GM18526 (cell line): ENCODE measurements around the gene SCO1.

Source experiments
- POLR2A ChIP-seq: IDR thresholded peaks from 3 replicates; pipeline ENCODE4 v1.6.1; 2011; ENCODE audit not compliant: insufficient read length; ENCODE audit errors: extremely low read depth

Gene SCO1

DNA sequence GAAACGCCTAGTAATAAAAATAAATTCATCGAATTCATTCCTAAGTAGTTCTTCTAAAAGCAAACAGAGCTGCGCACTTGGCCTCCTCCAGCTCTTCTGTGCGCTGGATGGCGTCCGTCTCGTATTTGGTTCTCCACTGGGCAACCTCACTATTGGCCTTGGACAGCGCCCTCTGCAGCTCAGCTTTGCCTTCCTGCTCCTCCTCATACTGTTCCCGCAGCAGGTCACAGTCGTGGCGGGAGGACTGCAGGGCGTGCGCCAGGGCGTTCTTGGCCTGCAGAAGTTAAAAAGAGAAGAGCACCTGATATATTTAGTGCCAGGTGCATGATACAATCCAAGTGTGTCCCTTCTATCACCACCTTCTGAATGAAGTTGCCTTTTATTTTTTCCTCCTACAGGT, 62.0 kb downstream of the SCO1 start:
- TF ChIP-seq POLR2A: no peak

DNA sequence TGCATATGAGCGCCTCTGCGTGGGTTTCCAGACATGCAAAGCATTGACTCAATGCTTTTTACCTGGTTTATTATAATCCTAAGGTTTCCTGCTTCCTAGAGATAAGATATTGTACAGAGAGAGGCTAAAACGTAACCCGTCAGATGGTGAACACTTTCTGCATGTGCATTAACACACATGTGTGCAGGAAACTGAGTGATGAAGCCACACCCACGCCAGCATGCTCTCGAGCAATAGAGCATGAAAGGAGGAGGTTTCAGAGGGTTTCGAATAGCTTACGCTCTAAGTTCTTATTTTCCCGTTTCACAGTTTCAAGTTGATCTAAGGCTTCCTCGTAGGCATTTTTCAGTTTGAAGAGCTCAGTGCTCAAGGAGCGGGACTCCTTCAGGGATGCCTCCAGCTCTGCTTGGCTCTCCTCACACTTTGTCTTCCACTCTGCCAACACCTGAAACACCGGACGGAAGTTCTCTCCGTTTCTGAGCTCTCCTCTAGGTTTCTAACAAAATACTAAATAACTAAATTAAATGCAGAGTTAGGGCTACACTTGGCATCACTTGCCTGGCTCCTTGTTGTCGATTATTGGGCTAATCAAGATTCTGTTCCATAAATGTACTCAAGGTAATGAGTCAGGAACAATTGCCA, 63.5 kb downstream of the SCO1 start:
- TF ChIP-seq POLR2A: no peak

DNA sequence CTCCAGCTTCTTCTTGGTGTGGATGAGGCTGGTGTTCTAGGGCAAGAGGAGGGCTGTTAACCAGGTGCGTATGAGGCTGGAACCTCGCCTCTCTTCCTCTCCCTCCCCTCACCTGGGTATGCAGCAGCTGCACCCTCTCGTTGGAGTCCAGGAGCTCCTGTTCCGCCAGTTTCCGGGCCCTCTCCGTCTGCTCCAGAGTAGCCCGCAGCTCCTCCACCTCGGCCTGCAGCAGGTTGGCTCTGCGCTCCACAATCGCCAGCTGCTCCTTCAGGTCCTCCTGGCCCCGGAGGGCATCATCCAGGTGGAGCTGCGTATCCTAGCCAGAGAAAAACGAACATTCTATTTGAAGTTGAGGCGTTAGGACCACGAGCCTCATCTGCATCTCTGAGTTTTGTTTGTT, 65.6 kb downstream of the SCO1 start:
- no peak for TF ChIP-seq POLR2A

DNA sequence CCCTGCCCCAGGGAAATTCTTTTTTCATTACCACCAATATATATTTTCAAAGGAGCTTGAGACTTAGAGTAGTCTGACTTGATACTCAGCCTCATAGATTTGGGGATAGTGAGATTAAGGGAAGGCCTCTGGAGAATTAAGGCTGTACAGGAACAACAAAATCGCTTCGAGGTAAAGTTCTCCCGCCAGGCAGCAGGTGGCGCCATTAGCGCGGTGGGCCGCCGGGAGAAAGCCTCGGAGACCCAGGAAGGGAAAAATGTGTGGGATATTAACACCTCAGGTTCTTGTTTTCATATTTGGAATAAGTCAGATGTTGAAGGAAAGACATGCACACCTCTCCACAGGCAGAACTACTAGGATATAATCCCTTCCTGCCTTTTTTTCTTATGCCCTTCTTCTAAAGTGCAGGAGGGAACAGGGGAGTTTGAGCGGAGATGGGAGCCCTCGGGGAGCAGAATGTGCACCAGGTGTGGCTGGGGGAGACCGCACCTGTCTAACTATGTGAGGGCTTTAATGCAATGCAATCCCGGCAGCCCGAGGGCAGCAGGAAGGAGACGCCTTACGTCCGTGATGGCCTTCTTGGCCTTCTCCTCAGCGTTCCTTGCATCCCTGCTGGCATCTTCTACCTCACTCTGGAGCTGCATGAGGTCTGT, 66.2 kb downstream of the SCO1 start:
- TF ChIP-seq POLR2A: no peak

DNA sequence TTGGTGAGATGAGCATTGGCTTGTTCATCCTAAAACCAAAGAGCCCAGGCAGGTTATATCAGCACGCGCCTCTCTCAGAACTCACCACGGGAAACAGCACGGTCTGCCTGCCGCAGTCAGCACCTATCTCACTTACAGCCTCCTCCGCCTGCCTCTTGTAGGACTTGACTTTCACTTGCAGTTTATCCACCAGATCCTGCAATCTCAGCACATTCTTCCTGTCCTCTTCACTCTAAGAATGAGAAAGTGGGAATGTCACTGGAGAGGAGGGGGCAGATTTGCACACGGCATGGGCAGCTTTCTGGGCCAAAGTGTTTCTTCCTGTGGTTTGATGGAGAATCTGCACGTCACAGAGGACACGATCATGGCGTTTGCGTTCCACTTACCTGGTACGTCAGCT, 67.6 kb downstream of the SCO1 start:
- no peak for TF ChIP-seq POLR2A

DNA sequence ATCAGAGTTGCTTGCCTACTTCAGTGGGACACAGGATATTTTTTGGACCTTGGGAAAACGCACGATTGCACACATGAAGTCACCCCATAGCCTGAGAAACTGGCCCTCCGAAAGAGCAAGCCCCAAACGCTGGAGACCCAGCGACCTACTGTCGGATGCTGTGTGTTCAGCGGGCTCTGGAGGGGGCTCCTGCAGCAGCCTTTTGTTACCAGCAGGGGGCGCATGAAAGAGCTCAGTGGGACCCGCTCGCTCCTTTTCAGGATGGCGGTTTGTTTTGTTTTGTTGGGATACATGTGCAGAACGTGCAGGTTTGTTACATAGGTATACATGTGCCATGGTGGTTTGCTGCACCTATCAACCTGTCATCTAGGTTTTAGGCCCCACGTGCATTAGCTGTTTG, 68.6 kb downstream of the SCO1 start:
- no peak for TF ChIP-seq POLR2A

DNA sequence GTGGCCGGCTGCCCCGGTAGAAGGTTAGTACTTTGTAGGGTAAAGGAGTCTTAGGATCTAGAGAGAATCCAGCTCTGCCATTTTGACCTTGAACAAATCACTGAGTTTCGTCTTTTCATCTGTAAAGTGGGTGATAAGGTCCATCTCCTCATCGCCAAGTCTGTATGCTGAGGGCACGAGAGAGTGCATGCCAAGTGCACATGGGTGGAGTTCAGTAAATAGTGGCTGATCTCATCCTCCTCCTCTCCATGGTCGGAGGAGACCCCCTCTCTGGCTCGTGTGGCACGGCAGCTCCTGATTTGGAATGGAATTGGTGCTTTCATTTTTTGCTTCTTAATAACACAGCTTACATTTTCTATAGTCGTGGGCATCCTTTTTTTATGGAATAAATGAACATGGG, 70.9 kb downstream of the SCO1 start:
- no peak for TF ChIP-seq POLR2A

DNA sequence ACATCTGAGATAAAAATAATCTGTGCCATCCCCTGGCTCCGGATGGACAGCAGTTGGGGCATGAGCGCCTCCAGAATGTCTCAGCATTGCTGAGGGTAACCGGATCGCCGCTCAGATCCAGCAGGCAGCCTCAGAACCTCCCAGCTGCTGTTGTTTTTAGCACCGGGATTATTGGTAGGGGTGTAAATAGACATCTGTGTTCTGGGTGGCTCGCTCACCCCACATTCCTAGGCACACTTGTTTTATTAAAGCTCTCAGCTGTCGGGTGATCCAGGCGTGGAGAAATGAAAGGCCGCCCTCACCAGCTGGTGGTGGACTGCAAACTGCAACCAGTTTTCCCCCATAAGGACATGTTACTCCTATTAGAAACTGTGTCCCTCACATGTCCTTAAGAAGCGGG, 72.4 kb downstream of the SCO1 start:
- no peak for TF ChIP-seq POLR2A

DNA sequence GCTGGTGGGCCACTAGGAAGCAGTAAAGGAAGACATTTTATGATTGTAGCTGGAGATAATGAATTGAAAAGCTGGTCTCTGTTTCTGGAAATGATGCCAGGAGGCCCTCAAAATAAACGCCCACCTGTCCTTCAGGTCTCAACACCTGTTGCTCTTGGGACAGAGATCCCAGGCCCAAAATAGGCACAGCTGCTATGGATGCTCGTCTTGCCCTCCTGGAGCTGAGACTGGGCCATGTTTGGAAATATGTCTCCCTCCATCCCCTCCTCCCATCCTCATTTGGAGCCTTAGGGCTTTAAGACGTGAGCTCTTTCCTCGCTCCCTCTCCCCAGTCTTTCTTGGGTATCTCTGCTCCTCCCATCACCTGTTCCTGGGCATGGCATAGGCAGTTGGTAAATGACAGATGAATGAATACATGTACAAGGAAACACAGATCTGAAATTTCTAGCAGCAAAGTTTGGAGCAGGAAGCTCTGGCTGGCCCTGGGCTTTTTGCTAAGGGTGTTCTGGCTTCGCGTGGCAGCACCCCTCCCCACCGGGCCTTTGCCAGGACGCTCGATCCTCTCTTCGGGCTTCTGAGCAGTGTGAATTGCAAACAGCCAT, 73.5 kb downstream of the SCO1 start:
- no peak for TF ChIP-seq POLR2A

DNA sequence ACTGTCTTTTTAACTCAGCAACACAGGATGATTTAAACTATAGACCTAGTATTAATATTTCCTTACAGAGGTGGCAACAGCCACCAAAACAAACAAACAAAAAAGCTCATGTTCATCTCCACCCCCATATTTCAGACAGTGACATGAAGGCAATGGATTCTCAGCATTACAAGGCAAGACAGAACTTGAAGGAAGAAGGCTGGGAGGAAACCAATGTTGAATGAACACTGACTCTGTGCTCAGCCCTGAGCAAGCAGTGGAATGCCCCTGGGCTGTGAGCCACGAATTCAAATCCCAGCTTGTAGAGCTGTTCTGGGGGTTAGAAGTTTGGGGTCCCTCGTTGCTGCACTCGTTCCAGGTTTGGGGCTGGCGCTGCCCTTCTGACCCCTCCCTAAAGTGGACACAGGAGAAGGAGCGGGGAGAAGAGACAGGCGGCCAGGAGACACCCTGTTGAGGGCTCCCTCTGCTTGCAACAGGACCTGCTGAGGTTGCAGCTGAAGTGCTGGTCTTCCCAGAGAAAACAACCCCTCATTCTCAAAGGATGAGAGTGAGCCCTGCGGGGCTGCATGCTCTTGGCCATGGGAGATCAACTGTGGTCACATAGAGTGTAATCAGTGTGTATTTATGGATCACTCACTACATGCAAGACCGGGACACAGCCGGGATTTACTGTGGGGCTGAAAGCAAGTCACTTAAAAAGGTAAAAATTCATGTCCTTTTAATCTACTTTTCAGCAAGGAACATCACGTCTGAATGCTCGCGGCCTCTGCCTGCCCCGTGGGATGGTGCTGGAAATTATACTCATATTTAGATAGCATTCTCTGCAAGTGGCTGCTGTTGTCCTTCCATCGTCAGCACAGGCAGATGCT, 74.5 kb downstream of the SCO1 start:
- TF ChIP-seq POLR2A: no peak
